Measurements from ENCODE around the gene ADAM15.
A peak's percentile ranks its signal among the peaks of the same experiment; 100 is the strongest.

The ADAM15 gene

DNA sequence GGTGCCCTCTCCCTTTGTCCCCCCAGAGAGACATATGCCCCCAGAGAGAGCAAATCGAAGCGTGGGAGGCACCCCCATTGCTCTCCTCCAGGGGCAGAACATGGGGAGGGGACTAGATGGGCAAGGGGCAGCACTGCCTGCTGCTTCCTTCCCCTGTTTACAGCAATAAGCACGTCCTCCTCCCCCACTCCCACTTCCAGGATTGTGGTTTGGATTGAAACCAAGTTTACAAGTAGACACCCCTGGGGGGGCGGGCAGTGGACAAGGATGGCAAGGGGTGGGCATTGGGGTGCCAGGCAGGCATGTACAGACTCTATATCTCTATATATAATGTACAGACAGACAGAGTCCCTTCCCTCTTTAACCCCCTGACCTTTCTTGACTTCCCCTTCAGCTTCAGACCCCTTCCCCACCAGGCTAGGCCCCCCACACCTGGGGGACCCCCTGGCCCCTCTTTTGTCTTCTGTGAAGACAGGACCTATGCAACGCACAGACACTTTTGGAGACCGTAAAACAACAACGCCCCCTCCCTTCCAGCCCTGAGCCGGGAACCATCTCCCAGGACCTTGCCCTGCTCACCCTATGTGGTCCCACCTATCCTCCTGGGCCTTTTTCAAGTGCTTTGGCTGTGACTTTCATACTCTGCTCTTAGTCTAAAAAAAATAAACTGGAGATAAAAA, 35.9 kb downstream of the ADAM15 start:
- no peak for DNase-seq

DNA sequence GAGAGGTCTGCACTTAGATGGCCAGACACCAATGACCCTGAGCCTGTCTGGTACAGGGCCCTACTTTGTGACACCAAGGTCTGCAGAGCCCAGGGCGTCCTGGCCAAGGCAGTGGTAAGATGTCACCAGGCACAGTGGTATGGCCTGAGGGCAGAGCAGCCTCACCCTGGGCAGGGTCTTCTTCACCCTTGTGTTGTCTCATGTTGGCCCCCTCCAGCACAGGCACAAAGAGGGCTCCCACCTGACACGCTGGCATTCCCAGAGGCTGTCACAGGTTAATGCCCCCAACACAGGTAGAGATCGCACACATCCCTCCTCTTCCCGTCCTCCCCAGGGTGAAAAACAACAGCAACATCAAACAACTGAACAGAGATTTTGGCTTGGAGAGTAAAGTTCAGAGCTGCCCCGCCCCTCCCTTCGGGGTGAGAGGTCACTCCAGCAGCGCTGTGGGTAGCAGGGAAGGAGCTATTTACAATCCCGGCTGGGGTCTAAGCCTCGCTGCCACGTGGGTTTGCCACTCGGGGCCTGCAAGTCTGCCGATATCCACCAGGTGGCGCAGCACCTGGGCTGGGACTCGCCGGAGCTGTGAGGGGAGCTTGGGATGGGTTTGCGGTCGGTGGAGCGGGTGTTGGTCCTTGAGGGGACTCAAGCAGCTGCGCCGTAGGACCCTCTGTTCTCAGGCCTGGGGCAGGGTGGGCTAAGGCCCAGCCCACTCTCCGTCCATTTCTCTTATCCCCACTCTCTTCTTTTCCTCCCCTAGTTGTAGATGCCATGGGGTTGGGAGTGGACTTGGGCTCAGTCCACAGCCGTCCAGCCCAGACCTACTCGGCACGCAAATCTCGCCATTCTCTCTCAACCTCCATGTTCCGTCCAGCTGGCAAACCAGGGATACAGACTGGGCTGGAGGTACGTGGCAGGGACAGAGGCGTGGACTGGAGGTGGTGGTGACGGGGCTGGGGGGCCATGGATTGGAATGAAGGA, 40.2 kb downstream of the ADAM15 start:
- peak; percentile 97 for DNase-seq

DNA sequence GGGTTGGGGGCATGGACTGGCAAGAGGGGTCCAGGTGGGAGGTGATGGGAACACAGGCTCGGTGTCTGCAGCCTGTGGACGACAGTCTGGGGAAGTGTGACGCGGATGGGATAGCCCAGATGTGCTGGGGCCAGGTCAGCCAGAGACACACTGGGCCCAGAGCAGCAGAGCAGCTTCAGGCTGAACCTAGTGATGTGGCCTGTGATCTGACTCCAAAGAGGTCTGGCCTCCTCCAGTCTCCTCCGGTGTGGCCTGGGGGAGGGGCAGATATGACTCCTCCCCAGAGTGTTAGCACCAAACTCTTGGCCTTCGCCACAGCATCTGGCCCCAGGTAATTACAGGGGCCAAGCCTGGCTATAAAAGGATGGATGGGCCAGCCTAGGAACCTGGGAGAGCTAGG, 41.0 kb downstream of the ADAM15 start:
- DNase-seq, result no peak

DNA sequence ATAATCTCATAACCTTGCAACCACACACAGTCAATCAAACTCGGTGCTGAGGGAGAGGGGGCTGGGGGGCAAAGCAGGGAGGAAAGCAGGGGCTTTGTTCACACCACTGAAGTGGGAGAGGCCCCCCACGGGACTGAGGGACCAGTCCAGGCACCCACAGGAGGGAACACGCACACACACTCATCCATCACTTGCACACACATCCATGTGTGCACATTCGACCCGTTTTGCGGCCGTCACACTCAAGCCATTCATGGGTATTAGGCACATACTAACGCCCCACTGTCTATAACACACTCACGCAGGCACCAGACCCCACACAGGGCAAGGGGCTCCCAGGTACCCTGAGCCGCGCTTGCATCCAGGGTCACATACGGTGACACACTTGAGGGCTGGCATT, 41.5 kb downstream of the ADAM15 start:
- DNase-seq, result no peak

DNA sequence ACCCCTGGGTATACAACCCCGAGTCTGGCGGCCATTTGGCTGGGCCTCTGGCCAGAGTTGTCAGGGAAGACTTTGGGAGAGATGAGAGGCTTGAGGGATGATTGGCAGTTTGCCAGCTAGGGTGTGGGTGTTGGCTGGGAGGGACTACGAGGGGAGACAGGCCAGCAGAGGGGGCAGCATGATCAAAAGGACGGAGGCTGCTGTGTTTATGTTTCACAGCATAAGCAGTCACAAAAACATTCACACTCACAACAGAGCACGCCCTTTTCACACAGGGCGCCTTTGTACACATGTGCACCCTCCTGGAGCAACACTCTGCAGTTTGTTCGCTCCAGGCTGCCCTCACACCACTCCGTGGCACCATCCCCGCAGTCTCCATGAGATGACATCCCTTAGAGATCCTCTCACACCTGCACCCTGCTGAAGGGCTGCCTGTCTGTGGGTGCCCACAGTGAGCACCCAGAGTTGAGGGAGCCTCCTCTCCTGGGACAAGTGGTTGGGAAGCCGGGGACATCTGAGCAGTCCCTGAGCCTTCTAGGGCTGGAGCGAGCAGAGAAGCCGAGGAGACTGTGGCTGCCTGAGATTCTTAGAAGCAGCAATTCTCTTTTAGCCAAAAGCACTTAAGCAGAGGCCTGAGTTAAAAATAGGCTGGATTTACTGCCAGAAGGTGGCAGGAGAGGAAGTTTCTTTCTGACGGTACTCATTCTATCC, 43.0 kb downstream of the ADAM15 start:
- DNase-seq, result no peak

DNA sequence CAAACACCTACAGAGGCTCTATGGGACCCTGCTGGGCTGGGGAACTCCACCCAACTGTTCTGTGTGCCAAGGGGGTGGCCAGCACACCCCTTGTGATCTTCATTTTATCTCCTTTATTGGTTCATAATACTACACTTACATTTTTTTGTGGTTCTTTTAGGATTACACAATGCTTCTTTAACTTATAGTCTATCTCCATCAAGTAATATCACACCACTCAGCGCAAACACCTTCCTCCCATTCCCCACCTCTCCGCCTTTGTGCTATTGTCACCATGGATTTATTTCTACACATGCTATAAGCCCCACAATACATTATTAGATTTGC, 43.5 kb downstream of the ADAM15 start:
- DNase-seq, result no peak

DNA sequence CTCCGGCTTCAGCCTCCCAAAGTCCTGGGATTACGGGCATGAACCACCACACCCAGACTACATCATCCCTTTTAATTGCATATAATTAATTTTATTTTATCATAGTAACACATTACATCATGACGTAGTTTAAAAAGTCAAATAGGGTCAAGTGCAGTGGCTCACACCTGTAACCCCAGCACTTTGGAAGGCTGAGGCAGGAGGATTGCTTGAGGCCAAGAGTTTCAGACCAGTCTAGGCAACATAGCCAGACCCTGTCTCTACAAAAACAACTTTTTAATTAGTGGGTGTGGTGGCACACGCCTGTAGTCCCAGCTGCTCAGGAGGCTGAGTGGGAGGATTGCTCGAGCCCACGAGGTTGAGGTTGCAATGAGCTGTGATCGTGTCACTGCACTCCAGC, 48.2 kb downstream of the ADAM15 start:
- no peak for DNase-seq

DNA sequence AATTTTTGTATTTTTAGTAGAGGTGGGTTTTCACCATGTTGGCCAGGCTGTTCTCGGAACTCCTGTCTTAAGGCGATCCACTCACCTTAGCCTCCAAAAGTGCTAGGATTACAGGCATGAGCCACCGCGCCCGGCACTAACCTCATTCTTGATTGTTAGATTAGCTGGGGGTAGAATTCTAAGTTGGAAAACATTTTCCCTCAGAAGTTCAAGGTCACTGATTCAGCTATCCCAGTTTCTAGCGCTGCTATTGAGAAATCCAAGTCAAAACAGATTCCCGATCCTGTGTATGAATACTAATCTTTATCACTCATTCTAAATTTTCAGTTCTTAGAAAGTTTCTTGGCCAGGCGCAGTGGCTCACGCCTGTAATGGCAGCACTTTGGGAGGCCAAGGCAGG, 52.2 kb downstream of the ADAM15 start:
- DNase-seq, result no peak

DNA sequence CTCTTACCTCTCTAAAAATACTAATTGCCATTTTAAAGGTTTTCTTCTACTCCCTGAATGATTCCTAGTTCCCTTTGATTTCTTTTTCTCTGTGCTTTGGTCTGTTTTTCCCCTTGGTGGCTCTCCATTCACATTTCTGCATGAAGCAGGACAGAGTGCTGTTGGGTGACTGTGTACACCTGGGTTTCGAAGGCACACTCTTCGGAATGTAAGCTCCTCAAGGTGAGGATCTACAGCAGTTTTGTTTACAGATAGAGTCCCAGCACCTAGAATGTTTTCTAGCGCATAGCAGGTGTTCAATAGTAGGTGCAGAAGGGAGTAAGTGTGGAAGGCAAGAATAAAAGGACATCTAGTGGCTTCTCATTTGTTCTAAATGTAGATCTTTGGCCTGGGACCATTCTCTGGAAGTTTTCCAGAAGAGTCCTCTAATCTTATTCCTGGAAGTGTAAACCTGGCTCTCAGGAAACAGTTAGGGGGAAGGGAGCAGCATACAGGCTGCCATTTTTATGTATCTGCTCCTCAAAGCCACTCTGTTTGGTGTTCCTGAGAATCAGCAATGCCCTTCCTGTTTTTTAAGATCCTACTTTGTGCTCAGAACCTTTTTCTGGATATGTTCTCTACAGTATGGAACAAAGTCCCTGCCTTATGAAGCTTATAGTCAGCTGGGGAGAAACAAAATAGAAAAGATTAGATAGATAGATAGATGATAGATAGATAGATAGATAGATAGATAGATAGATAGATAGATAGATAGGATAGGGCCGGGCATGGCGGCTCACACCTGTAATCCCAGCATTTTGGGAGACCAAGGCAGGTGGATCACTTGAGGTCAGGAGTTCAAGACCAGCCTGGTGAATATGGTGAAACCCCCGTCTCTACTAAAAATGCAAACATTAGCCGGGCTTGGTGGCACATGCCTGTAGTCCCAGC, 53.8 kb downstream of the ADAM15 start:
- DNase-seq, result no peak

DNA sequence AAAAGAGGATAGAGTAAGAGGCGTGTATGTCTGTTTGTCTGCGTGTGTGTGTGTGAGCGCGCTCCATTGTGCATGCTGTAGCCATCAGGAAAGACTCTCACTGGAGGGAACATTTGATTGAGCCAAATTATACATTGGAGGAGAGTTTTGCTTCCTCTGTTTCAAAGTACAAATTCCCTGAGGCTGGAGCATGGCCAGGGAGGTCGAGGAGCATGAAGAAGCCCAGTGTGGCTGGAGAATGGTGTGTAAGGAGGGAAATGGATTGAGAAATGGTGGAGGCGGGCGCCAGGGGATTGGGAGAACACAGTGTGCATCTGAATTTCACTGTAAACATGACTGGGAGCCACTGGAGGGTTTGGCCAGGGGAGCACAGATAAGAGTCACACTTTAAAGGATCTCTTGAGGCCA, 54.5 kb downstream of the ADAM15 start:
- no peak for DNase-seq

DNA sequence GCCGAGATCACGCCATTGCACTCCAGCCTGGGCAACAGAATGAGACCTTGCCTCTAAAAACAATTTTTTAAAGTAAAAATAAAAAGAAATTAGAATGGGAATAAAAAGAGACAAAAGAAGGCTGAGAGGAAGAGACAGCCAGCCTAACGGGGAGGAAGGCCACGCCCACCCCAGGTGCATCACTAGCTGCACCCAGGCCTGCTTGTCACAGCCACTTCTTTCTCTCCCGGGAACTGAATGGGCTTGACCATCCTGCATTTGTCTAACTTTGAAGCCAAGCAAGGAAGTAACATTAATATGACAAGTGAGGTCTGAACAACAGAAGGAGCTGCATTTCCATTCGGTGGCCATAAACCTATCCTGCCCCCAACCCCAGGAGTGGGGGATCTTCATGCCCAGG, 55.7 kb downstream of the ADAM15 start:
- DNase-seq, result no peak

DNA sequence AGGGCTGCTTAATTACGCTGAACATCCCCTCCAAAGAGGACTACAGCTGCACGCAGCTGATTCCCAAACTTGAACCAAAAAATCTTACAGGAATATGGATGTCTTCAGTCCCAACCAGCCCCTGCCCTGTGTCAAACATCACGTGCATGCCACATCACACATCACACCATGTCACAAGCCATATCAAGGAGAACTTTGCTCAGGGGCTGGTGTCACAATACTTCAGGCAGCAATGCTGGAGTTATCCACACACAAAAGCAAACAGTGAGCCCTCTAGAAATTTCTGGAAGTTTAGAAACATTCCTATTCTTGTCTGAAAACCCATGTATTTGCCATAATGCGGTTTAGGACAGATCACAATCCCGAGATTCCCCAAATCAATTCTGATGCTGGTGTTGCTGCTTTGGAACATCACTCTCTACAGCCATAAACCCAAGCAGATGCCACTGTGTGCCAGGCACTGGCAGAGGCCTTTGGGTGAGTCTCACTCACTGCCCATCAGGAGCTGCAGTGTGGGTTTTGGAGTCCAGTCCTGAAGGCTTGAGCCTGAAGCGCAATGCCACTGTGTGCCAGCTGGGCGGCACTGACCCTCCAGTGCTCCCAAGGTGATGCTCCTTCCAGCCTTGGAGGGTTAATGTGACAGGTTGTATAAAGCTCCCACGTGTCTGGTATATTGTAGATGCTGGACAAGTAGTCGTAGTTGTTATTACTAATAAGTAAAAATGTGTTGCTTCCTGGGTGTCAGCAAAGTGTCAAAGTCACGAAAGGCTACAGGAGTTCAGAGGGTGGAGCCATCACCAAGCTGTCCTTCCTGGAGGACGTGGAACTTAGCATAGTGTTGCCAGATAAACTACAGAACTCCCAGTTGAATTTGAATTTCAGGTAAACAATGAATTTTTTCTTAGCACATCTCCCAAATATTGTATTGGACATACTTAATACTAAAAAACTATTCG, 56.5 kb downstream of the ADAM15 start:
- no peak for DNase-seq

DNA sequence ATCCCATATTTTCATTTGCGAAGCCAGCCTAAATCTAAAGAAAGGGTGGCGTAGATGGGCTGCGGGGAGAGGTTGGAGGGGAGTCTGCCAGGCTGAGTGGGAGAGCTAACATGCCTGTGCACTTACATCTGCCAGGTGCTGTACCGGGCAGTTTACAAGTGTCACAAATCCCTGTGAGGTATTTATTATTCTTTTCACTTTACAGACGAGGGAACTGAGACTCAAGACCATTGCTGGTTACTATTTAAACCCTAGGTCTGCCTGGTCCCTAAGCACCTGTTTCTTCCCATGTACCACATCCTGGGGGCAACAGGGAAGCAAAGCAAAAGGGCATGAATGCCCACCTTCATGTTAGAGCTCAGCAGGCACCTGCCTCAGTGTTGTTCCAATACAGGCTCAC, 57.2 kb downstream of the ADAM15 start:
- no peak for DNase-seq

DNA sequence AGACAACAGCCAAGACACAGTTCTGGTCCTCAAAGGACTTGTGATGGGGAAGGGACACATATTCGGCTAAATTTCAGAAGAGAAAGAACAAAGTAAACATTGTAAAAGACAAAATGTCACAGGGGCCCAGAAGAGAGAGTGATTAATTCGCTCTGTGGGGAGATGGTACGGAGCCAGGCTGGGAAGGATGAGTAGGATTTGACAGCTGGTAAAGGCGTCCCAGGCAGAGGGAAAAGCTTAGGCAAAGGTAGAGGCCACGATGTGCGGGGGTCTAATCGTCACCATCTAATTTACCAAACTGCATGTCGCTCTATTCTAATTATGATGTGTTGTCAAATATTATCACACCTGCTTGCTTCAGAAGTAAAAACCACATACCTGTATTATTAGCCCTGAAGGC, 59.3 kb downstream of the ADAM15 start:
- DNase-seq, result no peak

DNA sequence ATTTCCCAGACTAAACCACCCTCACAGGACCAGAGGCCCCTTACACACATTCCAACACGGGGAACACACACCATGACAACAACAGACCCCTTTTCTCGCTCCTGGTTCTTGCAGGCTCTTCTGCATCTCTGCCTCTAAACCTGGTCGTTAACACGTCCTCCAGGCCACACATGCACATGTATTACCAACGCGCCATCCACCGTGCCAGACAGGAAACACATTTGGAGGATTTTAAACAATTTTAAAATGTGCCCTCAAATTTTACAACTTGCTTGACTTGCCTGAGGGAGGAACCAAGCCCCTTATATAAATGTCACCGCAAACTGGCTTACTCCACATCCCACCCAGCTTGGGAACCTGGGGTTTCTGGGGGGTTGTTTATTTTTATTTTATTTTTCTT, 59.7 kb downstream of the ADAM15 start:
- no peak for DNase-seq

All from activated CD8-positive, alpha-beta memory T cell treated with anti-CD3 and anti-CD28 coated beads, Interleukin-2, amount 50 U/mL, for 48 hours (primary cell).